NCI-H187 treated with DMSO at 0.1 percent for 48 hours (cell line): ENCODE measurements around the gene VIP.

Experiments used
- DNase-seq: peaks from one replicate; lab custom pipeline; 2025; lab: John Stamatoyannopoulos, UW

Gene VIP

GRCh38 chr6:152783217-152783878 lies 32.8 kb downstream of the VIP start:
- DNase-seq, result no peak

- no peak for DNase-seq
These were observed 44.1 kb downstream of the VIP start for GRCh38 chr6:152794696-152795095.

- DNase-seq, result no peak
These were observed 53.6 kb downstream of the VIP start for GRCh38 chr6:152804150-152804549.
